H9 (cell line): ENCODE measurements around the gene ITSN1. TPM values are rescaled to one million over a fixed set of nuclear protein-coding genes. Genes with fewer than 3 reads are reported as not detected.

Experiments used
- DNase-seq: peaks from one replicate; pipeline ENCODE4 v3.0.0-alpha.2; 2017
- H2AFZ ChIP-seq: one replicate; pipeline ENCODE4 v1.6.1; 2013; ENCODE audit warnings: mild to moderate bottlenecking, low read length, control low read depth, moderate library complexity
- H2AK5ac ChIP-seq: 2 replicates; pipeline ENCODE4 v1.6.1; 2013; ENCODE audit warnings: low read length, control low read depth, mixed read lengths; ENCODE audit not compliant: insufficient read length
- H2BK120ac ChIP-seq: one replicate; pipeline ENCODE4 v1.6.1; 2013; ENCODE audit warnings: low read depth, mild to moderate bottlenecking, low read length, control low read depth, inconsistent platforms; ENCODE audit not compliant: poor library complexity, severe bottlenecking
- H2BK12ac ChIP-seq: 2 replicates; pipeline ENCODE4 v1.6.1; 2013; ENCODE audit warnings: low read length, control low read depth, mixed read lengths, low read depth; ENCODE audit not compliant: insufficient read length
- H2BK15ac ChIP-seq: 2 replicates; pipeline ENCODE4 v1.6.1; 2013; ENCODE audit warnings: low read depth, low read length, control low read depth
- H2BK20ac ChIP-seq: one replicate; pipeline ENCODE4 v1.6.1; 2013; ENCODE audit warnings: low read depth, mild to moderate bottlenecking, low read length, control low read depth, inconsistent platforms; ENCODE audit not compliant: poor library complexity, severe bottlenecking
- H2BK5ac ChIP-seq: 2 replicates; pipeline ENCODE4 v1.6.1; 2013; ENCODE audit warnings: low read length, control low read depth, mixed read lengths; ENCODE audit not compliant: insufficient read length
- H3K14ac ChIP-seq: 2 replicates; pipeline ENCODE4 v1.6.1; 2013; ENCODE audit warnings: low read length, control low read depth; ENCODE audit not compliant: insufficient read depth
- H3K18ac ChIP-seq: 2 replicates; pipeline ENCODE4 v1.6.1; 2013; ENCODE audit warnings: low read depth, mild to moderate bottlenecking, mixed read lengths, low read length, control low read depth; ENCODE audit not compliant: insufficient read length
- H3K23ac ChIP-seq: 2 replicates; pipeline ENCODE4 v1.6.1; 2013; ENCODE audit warnings: low read length, control low read depth, mixed read lengths, low read depth; ENCODE audit not compliant: insufficient read length
- H3K23me2 ChIP-seq: 2 replicates; pipeline ENCODE4 v1.6.1; 2013; ENCODE audit warnings: low read depth, mild to moderate bottlenecking, mixed read lengths, low read length, control low read depth; ENCODE audit not compliant: insufficient read length, poor library complexity, severe bottlenecking
- H3K27ac ChIP-seq: 2 replicates; pipeline ENCODE4 v1.5.1; 2013; ENCODE audit warnings: low read length, control low read depth, mixed read lengths, low read depth; ENCODE audit not compliant: insufficient read length
- H3K27me3 ChIP-seq: 2 replicates; pipeline ENCODE4 v1.6.1; 2013; ENCODE audit warnings: low read length, control low read depth, inconsistent platforms; ENCODE audit not compliant: insufficient read depth
- H3K4ac ChIP-seq: 2 replicates; pipeline ENCODE4 v1.6.1; 2013; ENCODE audit warnings: low read depth, mild to moderate bottlenecking, control low read depth, inconsistent platforms, low read length, moderate library complexity
- H3K4me1 ChIP-seq: 2 replicates; pipeline ENCODE4 v1.6.1; 2013; ENCODE audit warnings: low read length, control low read depth, inconsistent platforms; ENCODE audit not compliant: insufficient read depth
- H3K4me2 ChIP-seq: 2 replicates; pipeline ENCODE4 v1.6.1; 2013; ENCODE audit warnings: low read length, control low read depth, mixed read lengths; ENCODE audit not compliant: insufficient read length, insufficient read depth
- H3K56ac ChIP-seq: 2 replicates; pipeline ENCODE4 v1.6.1; 2013; ENCODE audit warnings: low read depth, mild to moderate bottlenecking, mixed read lengths, low read length, control low read depth; ENCODE audit not compliant: insufficient read length
- H3K79me1 ChIP-seq: 2 replicates; pipeline ENCODE4 v1.6.1; 2013; ENCODE audit warnings: low read depth, mild to moderate bottlenecking, moderate library complexity, low read length, control low read depth, inconsistent platforms; ENCODE audit not compliant: insufficient read depth, poor library complexity, severe bottlenecking
- H3K79me2 ChIP-seq: 2 replicates; pipeline ENCODE4 v1.6.1; 2013; ENCODE audit warnings: low read length, control low read depth, inconsistent platforms; ENCODE audit not compliant: insufficient read depth
- H3K9ac ChIP-seq: 2 replicates; pipeline ENCODE4 v1.6.1; 2013; ENCODE audit warnings: low read length, control low read depth, mixed read lengths; ENCODE audit not compliant: insufficient read length; ENCODE audit errors: extremely low read depth
- H3K9me3 ChIP-seq: one replicate; pipeline ENCODE4 v1.6.1; 2013; ENCODE audit warnings: low read depth, low read length, inconsistent platforms; ENCODE audit not compliant: control insufficient read depth
- H3T11ph ChIP-seq: one replicate; pipeline ENCODE4 v1.6.1; 2013; ENCODE audit warnings: mild to moderate bottlenecking, low read length, control low read depth, inconsistent platforms
- H4K20me1 ChIP-seq: one replicate; pipeline ENCODE4 v1.6.1; 2013; ENCODE audit not compliant: control insufficient read depth, insufficient read length, insufficient read depth
- H4K5ac ChIP-seq: 2 replicates; pipeline ENCODE4 v1.6.1; 2013; ENCODE audit warnings: low read depth, mild to moderate bottlenecking, mixed read lengths, low read length, control low read depth; ENCODE audit not compliant: insufficient read length
- H4K8ac ChIP-seq: replicated peaks from 2 replicates; pipeline ENCODE4 v1.6.1; 2013; ENCODE audit warnings: low read length, control low read depth, mixed read lengths, low read depth; ENCODE audit not compliant: insufficient read length
- H4K91ac ChIP-seq: 2 replicates; pipeline ENCODE4 v1.6.1; 2013; ENCODE audit warnings: low read depth, mild to moderate bottlenecking, moderate library complexity, mixed read lengths, low read length, control low read depth; ENCODE audit not compliant: insufficient read length
- H3K27ac Mint-ChIP-seq, 3 experiments: 2 replicates in 2 of 3; 3 replicates in 1 of 3; pipeline ENCODE4 v1.8.0; 2020 to 2021; ENCODE audit warnings: mixed read lengths in 3 of 3, mild to moderate bottlenecking in 1 of 3, moderate library complexity in 1 of 3
- H3K27me3 Mint-ChIP-seq: 2 replicates; pipeline ENCODE4 v1.8.0; 2021; ENCODE audit warnings: low read depth, mild to moderate bottlenecking, moderate library complexity, mixed read lengths
- H3K36me3 Mint-ChIP-seq, 3 experiments: 2 replicates in 2 of 3; 3 replicates in 1 of 3; pipeline ENCODE4 v1.8.0; 2020 to 2021; ENCODE audit warnings: low read depth in 3 of 3, mixed read lengths in 3 of 3; ENCODE audit not compliant: insufficient read depth in 1 of 3
- H3K4me1 Mint-ChIP-seq, 2 experiments: 2 replicates each; pipeline ENCODE4 v1.8.0; 2020; ENCODE audit warnings: mixed read lengths in 2 of 2
- H3K4me3 Mint-ChIP-seq, 2 experiments: 2 replicates in 1 of 2; 3 replicates in 1 of 2; pipeline ENCODE4 v1.8.0; 2020 to 2021; ENCODE audit warnings: mild to moderate bottlenecking in 2 of 2, mixed read lengths in 2 of 2, moderate library complexity in 1 of 2
- H3K9me3 Mint-ChIP-seq, 2 experiments: 2 replicates in 1 of 2; 3 replicates in 1 of 2; pipeline ENCODE4 v1.8.0; 2020; ENCODE audit warnings: mild to moderate bottlenecking in 2 of 2, mixed read lengths in 2 of 2, moderate library complexity in 1 of 2
- WGBS: extraction: QIAGEN DNeasy Blood & Tissue Kit; methylation state at CpG from one replicate; pipeline ENCODE4 v1.1.7; 2013; ENCODE audit warnings: missing lambda C conversion rate, low lambda C conversion rate, mixed read lengths; ENCODE audit not compliant: insufficient read length; ENCODE audit errors: extremely low coverage; 5-methylcytosine and 5-hydroxymethylcytosine counted together
- total RNA-seq: library from RNA; stranded (reverse); gene quantifications from 2 replicates; pipeline ENCODE4 v1.2.1, GENCODE V29; 2021
- TF ChIP-seq, protein P1 (sequence below): fragments of 200-600 bp; sonication (generic); conservative IDR thresholded peaks from 3 replicates; pipeline ENCODE4 v1.8.0; 2021; ENCODE audit warnings: antibody characterized with exemption, mild to moderate bottlenecking

ITSN1 gene
- total RNA-seq, 1 experiment from 2014 or later: 94.2 TPM

DNA sequence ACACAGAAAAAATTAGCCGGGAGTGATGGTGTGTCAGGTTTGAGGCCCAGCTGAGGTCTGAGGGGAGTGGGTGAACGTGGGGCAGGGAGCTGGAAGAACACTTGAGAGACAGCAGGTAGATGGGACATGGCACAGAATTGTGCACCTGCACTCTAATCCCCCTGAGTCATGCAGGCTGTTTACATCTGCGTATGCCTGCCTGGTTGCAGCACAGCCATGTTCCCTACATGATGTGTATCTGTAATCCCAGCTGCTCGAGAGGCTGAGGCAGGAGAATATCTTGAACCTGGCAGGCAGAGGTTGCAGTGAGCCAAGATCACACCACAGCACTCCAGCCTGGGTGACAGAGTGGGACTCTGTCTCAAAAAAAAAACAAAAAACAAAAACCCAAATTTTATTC is 228.5 kb downstream of the ITSN1 start:
- no peaks in the 10 kb centered on the region for H3K4me1 ChIP-seq

More for the DNA sequence above, 228.5 kb downstream of the ITSN1 start:
- Histone ChIP-seq H3K79me1 (no peaks in the 10 kb centered on the region), H3K27ac (no peak overlapping the region), H3K56ac (no peak overlapping the region), H3K4me2 (no peak overlapping the region), H2BK15ac (no peak overlapping the region), H3K9me3 (no peaks in the 10 kb centered on the region), H2BK20ac (no peak overlapping the region), H3K9ac (no peak overlapping the region), H3K23me2 (no peaks in the 10 kb centered on the region), H2BK12ac (no peak overlapping the region), H2BK5ac (no peak overlapping the region), H3K27me3 (no peaks in the 10 kb centered on the region), H3K14ac (no peak overlapping the region), H3K4ac (no peak overlapping the region), H4K20me1 (no peaks in the 10 kb centered on the region), H2AK5ac (no peak overlapping the region), H2BK120ac (no peak overlapping the region), H4K5ac (no peak overlapping the region), H3K23ac (no peak overlapping the region), H3K79me2 (no peaks in the 10 kb centered on the region), H4K8ac (no peak overlapping the region), H3T11ph (no peak overlapping the region), H2AFZ (no peak overlapping the region), H4K91ac (no peak overlapping the region), H3K18ac (no peak overlapping the region)
- peaks cover 2 to 3% of the 10 kb centered on the region in 2 experiments; a peak in 2 of 4 replicates for H3K4me1 Mint-ChIP-seq
- WGBS: no CpG with 5 or more reads among the region's 4 CpGs
- no peak overlapping the region for H3K27ac Mint-ChIP-seq
- TF ChIP-seq, protein P1, sequence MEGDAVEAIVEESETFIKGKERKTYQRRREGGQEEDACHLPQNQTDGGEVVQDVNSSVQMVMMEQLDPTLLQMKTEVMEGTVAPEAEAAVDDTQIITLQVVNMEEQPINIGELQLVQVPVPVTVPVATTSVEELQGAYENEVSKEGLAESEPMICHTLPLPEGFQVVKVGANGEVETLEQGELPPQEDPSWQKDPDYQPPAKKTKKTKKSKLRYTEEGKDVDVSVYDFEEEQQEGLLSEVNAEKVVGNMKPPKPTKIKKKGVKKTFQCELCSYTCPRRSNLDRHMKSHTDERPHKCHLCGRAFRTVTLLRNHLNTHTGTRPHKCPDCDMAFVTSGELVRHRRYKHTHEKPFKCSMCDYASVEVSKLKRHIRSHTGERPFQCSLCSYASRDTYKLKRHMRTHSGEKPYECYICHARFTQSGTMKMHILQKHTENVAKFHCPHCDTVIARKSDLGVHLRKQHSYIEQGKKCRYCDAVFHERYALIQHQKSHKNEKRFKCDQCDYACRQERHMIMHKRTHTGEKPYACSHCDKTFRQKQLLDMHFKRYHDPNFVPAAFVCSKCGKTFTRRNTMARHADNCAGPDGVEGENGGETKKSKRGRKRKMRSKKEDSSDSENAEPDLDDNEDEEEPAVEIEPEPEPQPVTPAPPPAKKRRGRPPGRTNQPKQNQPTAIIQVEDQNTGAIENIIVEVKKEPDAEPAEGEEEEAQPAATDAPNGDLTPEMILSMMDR: no peak
- no peak for DNase-seq
- peaks cover 0 to 6% (median 0%) of the 10 kb centered on the region in 3 experiments; a peak in 4 of 7 replicates for H3K36me3 Mint-ChIP-seq
- H3K9me3 Mint-ChIP-seq: peaks cover 0 to 7% of the 10 kb centered on the region in 2 experiments; a peak in 2 of 5 replicates
- H3K4me3 Mint-ChIP-seq: no peak overlapping the region
- H3K27me3 Mint-ChIP-seq: peaks cover 3% of the 10 kb centered on the region; the same call in 1 of the 2 replicates
